GM18873 (cell line): ENCODE measurements around the gene BAMBI.

ENCODE experiments used
- ATAC-seq: cut with Tn5 transposase; IDR thresholded peaks from one replicate; pipeline ENCODE4 v1.9.1; 2021; ENCODE audit warnings: mild to moderate bottlenecking, moderate library complexity, moderate number of reproducible peaks; ENCODE audit not compliant: unreplicated experiment, low FRiP score

The BAMBI gene

GRCh38 chr10:28730031-28730778 lies 52.9 kb downstream of the BAMBI start:
- ATAC-seq, result no peak

GRCh38 chr10:28732091-28732490 lies 54.8 kb downstream of the BAMBI start:
- no peak for ATAC-seq
